WERI-Rb-1 (cell line): ENCODE results near the gene RBMS3.

Experiments used
- DNase-seq: peaks from one replicate; pipeline ENCODE4 v3.0.0-alpha.2; 2020
- H3K27ac ChIP-seq: fragments of 250-450 bp; sonication (Bioruptor Pico); 2 replicates; pipeline ENCODE4 v1.5.1; 2020; ENCODE audit warnings: mild to moderate bottlenecking, moderate library complexity
- H3K27me3 ChIP-seq: fragments of 250-450 bp; sonication (Bioruptor Pico); 2 replicates; pipeline ENCODE4 v1.5.1; 2021; ENCODE audit warnings: mild to moderate bottlenecking, low read depth, moderate library complexity; ENCODE audit not compliant: insufficient read depth, severe bottlenecking
- H3K36me3 ChIP-seq: fragments of 250-450 bp; sonication (Bioruptor Pico); 2 replicates; pipeline ENCODE4 v1.5.1; 2020; ENCODE audit warnings: mild to moderate bottlenecking, moderate library complexity
- H3K4me3 ChIP-seq: 2 replicates; pipeline ENCODE4 v1.5.1; 2011; ENCODE audit warnings: low read depth, mild to moderate bottlenecking, control low read depth, low read length
- H3K9me3 ChIP-seq: fragments of 250-450 bp; sonication (Bioruptor Pico); 2 replicates; pipeline ENCODE4 v1.5.1; 2021; ENCODE audit warnings: mild to moderate bottlenecking, moderate library complexity; ENCODE audit not compliant: severe bottlenecking
- TF ChIP-seq, protein P1 (sequence below): IDR thresholded peaks from 2 replicates; pipeline ENCODE4 v1.5.1; 2011; ENCODE audit warnings: low read depth, mild to moderate bottlenecking, control low read depth, inconsistent platforms, low read length

Gene RBMS3

GRCh38 chr3:29506502-29506901 lies 225.6 kb downstream of the RBMS3 start:
- no peak for DNase-seq
- Histone ChIP-seq H3K27ac (no peak overlapping the region), H3K9me3 (no peaks in the 10 kb centered on the region), H3K27me3 (no peaks in the 10 kb centered on the region), H3K4me3 (no peak overlapping the region), H3K36me3 (no peaks in the 10 kb centered on the region)
- TF ChIP-seq, protein P1, sequence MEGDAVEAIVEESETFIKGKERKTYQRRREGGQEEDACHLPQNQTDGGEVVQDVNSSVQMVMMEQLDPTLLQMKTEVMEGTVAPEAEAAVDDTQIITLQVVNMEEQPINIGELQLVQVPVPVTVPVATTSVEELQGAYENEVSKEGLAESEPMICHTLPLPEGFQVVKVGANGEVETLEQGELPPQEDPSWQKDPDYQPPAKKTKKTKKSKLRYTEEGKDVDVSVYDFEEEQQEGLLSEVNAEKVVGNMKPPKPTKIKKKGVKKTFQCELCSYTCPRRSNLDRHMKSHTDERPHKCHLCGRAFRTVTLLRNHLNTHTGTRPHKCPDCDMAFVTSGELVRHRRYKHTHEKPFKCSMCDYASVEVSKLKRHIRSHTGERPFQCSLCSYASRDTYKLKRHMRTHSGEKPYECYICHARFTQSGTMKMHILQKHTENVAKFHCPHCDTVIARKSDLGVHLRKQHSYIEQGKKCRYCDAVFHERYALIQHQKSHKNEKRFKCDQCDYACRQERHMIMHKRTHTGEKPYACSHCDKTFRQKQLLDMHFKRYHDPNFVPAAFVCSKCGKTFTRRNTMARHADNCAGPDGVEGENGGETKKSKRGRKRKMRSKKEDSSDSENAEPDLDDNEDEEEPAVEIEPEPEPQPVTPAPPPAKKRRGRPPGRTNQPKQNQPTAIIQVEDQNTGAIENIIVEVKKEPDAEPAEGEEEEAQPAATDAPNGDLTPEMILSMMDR = no peak

DNA sequence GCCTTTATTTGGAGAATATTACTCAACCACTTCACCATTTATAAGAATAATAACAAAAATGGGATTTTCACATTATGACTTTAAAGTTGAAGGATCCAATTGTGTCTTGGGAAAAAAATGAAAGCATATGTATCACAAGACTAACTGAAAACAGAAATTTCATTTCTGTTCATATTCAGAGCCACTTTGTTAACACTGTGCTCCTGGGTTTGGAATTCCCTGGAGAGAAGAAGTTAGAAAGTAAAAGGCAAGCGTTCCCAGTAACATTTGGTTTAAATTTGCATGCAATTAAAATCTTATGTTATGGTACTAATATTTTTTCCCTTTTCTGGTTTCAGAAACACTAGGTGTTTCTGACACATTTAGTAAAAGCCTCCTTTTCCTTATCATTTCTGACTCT lies 230.8 kb downstream of the RBMS3 start:
- H3K4me3 ChIP-seq = no peak overlapping the region
- no peaks in the 10 kb centered on the region for H3K36me3 ChIP-seq
- H3K27ac ChIP-seq = no peak overlapping the region
- H3K9me3 ChIP-seq = no peaks in the 10 kb centered on the region
- H3K27me3 ChIP-seq = no peaks in the 10 kb centered on the region
- TF ChIP-seq, protein P1 = no peak
- no peak for DNase-seq

DNA sequence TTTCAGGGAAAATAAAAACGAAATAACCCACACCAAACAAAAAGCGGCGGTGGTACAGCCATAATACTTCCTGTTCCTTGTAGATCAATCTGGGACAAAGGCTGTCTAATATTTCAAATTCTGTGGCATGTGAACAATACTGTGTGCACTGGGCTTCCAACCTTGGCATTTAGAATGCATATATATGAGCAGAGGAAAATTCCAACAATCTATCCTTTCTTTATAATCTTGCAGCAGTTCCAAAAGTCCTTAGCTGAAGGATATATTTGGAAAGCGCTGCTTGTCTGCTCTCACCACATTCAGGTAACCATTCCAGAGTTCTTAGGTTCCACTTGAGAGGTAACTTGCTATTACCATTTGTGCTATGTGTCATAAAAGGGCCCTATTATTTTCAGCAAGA lies 231.8 kb downstream of the RBMS3 start:
- no peak overlapping the region for H3K27ac ChIP-seq

GRCh38 chr3:29513236-29513635 lies 232.4 kb downstream of the RBMS3 start:
- Histone ChIP-seq H3K36me3 (no peaks in the 10 kb centered on the region), H3K27me3 (no peaks in the 10 kb centered on the region), H3K9me3 (no peaks in the 10 kb centered on the region), H3K4me3 (no peak overlapping the region), H3K27ac (no peak overlapping the region)
- DNase-seq = no peak
- TF ChIP-seq, protein P1 = no peak

More for the DNA sequence above, 231.8 kb downstream of the RBMS3 start:
- Histone ChIP-seq H3K36me3 (no peaks in the 10 kb centered on the region), H3K27me3 (no peaks in the 10 kb centered on the region), H3K4me3 (no peak overlapping the region), H3K9me3 (no peaks in the 10 kb centered on the region)
- TF ChIP-seq, protein P1 = no peak
- DNase-seq = no peak

GRCh38 chr3:29514170-29514569 lies 233.3 kb downstream of the RBMS3 start:
- H3K27me3 ChIP-seq = no peaks in the 10 kb centered on the region
- no peaks in the 10 kb centered on the region for H3K36me3 ChIP-seq
- H3K4me3 ChIP-seq = no peak overlapping the region
- H3K9me3 ChIP-seq = no peaks in the 10 kb centered on the region
- no peak for DNase-seq
- no peak overlapping the region for H3K27ac ChIP-seq
- TF ChIP-seq, protein P1 = no peak

GRCh38 chr3:29514912-29515311 lies 234.0 kb downstream of the RBMS3 start:
- no peak for DNase-seq
- Histone ChIP-seq H3K27me3 (no peaks in the 10 kb centered on the region), H3K9me3 (no peaks in the 10 kb centered on the region), H3K4me3 (no peak overlapping the region), H3K27ac (no peak overlapping the region), H3K36me3 (no peaks in the 10 kb centered on the region)
- TF ChIP-seq, protein P1 = no peak
